ENCODE results near the gene EYA2. TPM values are rescaled to one million over a fixed set of nuclear protein-coding genes. Genes with fewer than 3 reads are reported as not detected.

The EYA2 gene
- total RNA-seq (ENCODE audit: low replicate concordance) = 8.1 and 8.4 TPM in 2 replicates
- long read RNA-seq, partial matches to known transcripts = 4 of 10 reads
- long read RNA-seq, other reads (novel, unspliced or antisense) = 3 of 10 reads

- DNase-seq (ENCODE audit: extremely low spot score, unreplicated experiment) = no peak
Measured at GRCh38 chr20:46894579-46894958, at the start of gene EYA2. Gene EYA2, plus strand, starts transcription at chr20:46894843. Its CDS starts 95,168 bp downstream, at chr20:46990011.

GRCh38 chr20:46844965-46845364 lies 49.7 kb upstream of the EYA2 start:
- Mint-ChIP-seq H3K27ac (no peak overlapping the region), H3K36me3 (no peaks in the 10 kb centered on the region), H3K4me3 (no peak overlapping the region), H3K9me3 (peaks cover 5% of the 10 kb centered on the region), H3K4me1 (ENCODE audit: unreplicated experiment) (peaks cover 6% of the 10 kb centered on the region), H3K27me3 (no peaks in the 10 kb centered on the region)
- TF ChIP-seq CTCF (conservative IDR thresholded peaks at IDR 0.05) = no peak
- no peak for DNase-seq (ENCODE audit: extremely low spot score, unreplicated experiment)

More at GRCh38 chr20:46894579-46894958, at the start of gene EYA2:
- Mint-ChIP-seq H3K4me1 (ENCODE audit: unreplicated experiment) (peaks cover 21% of the 10 kb centered on the region), H3K27me3 (peaks cover 68% of the 10 kb centered on the region), H3K4me3 (peak within 1 kb of the TSS; percentile 92), H3K36me3 (peaks cover 5% of the 10 kb centered on the region), H3K9me3 (peaks cover 6% of the 10 kb centered on the region), H3K27ac (peak within 1 kb of the TSS; percentile 46)
- TF ChIP-seq CTCF (conservative IDR thresholded peaks at IDR 0.05) = no peak

GRCh38 chr20:46849269-46849668 lies 45.4 kb upstream of the EYA2 start:
- Mint-ChIP-seq H3K4me3 (no peak overlapping the region), H3K27ac (no peak overlapping the region), H3K27me3 (peaks cover 6% of the 10 kb centered on the region), H3K4me1 (ENCODE audit: unreplicated experiment) (peaks cover 15% of the 10 kb centered on the region), H3K36me3 (no peaks in the 10 kb centered on the region), H3K9me3 (peaks cover 9% of the 10 kb centered on the region)
- DNase-seq (ENCODE audit: extremely low spot score, unreplicated experiment) = no peak
- TF ChIP-seq CTCF (conservative IDR thresholded peaks at IDR 0.05) = no peak

GRCh38 chr20:46849751-46850150 lies 44.9 kb upstream of the EYA2 start:
- Mint-ChIP-seq H3K27me3 (peaks cover 6% of the 10 kb centered on the region), H3K4me1 (ENCODE audit: unreplicated experiment) (peaks cover 15% of the 10 kb centered on the region), H3K27ac (no peak overlapping the region), H3K36me3 (no peaks in the 10 kb centered on the region), H3K9me3 (peaks cover 9% of the 10 kb centered on the region), H3K4me3 (no peak overlapping the region)
- no peak for DNase-seq (ENCODE audit: extremely low spot score, unreplicated experiment)
- no peak for TF ChIP-seq CTCF (conservative IDR thresholded peaks at IDR 0.05)

GRCh38 chr20:46850416-46850815 lies 44.2 kb upstream of the EYA2 start:
- H3K36me3 Mint-ChIP-seq = no peaks in the 10 kb centered on the region
- H3K27me3 Mint-ChIP-seq = peaks cover 6% of the 10 kb centered on the region
- H3K4me1 Mint-ChIP-seq (ENCODE audit: unreplicated experiment) = peaks cover 15% of the 10 kb centered on the region
- no peak for DNase-seq (ENCODE audit: extremely low spot score, unreplicated experiment)
- TF ChIP-seq CTCF (conservative IDR thresholded peaks at IDR 0.05) = no peak
- peak overlapping the region; percentile 42 for H3K4me3 Mint-ChIP-seq
- no peak overlapping the region for H3K27ac Mint-ChIP-seq
- H3K9me3 Mint-ChIP-seq = peaks cover 9% of the 10 kb centered on the region

- Mint-ChIP-seq H3K9me3 (peaks cover 9% of the 10 kb centered on the region), H3K27me3 (peaks cover 6% of the 10 kb centered on the region), H3K4me3 (no peak overlapping the region), H3K27ac (no peak overlapping the region), H3K4me1 (ENCODE audit: unreplicated experiment) (peaks cover 15% of the 10 kb centered on the region), H3K36me3 (no peaks in the 10 kb centered on the region)
- no peak for TF ChIP-seq CTCF (conservative IDR thresholded peaks at IDR 0.05)
- DNase-seq (ENCODE audit: extremely low spot score, unreplicated experiment) = no peak
Measured at GRCh38 chr20:46850896-46851295, 43.7 kb upstream of the EYA2 start.

All from type B pancreatic cell (in vitro differentiated cells).